Germinal center (tissue), 1 donor: ENCODE results near the gene SHISAL2A.

Experiments used
- DNase-seq: peaks from one replicate; pipeline ENCODE4 v3.0.0; 2012; ENCODE audit warnings: mixed read lengths, low spot score

SHISAL2A gene

DNA sequence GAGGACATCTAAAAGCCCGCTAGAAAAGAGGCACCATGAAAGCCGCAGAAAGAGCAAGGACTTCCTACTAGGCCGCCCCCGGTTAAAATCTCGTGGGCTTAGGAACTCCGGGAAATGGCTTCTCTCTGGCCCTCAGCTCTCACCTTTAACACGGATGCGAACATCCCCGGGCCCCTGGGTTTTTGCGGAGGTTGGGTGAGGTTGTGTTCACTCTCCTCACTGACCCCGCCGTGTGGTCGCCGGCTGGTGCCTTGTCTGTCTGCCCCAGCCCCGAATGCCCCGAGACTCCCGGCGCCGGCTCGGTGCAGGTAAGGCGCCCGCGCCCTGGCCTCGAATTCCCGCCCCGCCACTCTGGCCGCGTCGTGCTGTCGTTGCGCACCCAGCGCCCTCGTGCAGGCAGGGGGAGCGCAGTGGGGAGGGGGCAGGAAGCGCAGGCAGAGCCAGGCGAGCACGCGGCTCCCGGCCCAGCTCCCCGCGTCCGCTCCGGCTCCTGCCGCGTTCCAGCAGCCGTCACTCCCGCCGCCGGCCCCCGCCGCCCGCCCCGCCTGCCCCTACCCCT lies at the start of gene SHISAL2A:
TSS of gene SHISAL2A (plus strand) at position 437 of the 559 bp plus-strand sequence. CDS start 326 bp downstream, outside the sequence.
- DNase-seq, result peak; percentile 62

DNA sequence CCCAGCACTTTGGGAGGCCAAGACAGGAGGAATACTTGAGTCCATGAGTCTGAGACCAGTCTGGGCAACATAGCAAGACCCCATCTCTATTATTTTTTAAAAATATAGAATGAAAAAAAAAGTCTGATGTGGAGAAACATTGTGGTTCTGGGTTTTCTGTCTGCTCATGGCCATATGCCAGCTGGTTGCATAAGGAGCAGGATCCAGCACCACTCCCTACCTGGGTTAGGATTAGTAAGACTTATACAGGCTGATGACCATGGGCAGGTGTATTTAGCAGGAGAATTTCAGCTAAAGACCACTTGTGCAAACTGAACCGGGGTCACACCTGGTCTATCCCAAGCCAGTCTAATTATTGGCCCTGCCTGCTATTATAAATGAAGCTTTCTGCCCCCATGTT lies 47.5 kb upstream of the SHISAL2A start:
- no peak for DNase-seq

DNA sequence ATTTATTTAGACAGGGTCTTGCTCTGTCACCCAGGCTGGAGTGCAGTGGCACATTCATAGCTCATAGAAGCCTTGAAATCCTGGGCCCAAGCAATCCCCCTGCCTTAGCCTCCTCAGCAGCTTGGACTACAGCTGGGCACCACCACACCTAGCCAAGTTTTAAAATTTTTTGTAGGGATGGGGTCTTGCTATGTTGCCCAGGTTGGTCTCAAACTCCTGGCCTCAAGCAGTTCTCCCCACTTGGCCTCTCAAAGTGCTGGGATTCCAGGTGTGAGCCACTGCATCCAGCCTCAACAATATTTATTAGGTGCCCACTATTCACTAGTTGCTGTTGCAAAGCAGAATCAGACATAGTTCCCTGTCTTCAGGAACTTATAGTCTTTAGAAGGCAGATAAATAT lies 44.9 kb upstream of the SHISAL2A start:
- DNase-seq, result no peak

DNA sequence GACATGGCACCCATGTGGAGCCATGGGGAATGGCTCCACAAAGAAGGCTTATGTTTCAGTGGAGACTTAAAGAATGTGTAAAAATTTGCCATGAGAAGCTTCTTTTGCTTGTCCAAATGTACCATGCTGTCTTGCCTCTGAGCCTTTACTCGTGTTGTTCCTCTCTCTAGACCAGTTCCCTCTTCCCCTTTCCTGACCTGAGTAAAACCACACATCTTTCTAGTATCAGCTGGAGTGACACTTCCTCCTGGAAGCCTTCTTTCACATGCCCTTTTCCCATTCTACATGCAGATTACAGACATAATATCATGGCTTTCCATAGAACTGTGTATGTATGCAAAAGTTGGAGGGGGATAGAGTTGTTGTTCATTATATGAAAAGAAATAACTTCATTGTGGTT lies 44.4 kb upstream of the SHISAL2A start:
- no peak for DNase-seq

DNA sequence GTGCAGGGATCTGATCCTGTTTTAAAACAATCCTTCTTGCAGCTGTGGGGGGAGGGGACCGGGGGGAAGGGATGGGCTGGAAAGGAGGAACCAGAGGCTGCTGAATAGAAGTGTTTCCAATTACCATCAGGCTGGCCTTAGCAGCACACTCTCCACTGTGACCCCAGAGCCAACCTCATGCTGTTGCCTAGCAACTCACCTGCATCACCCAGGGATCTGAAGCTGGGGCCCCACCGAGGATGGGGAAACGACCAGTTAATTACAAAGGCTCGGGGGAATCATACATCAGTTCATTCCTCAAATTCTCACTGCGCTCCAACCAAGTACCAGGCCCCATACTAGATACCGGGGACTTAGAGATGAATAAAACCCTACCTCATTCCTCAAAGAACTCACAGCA lies 42.7 kb upstream of the SHISAL2A start:
- no peak for DNase-seq

DNA sequence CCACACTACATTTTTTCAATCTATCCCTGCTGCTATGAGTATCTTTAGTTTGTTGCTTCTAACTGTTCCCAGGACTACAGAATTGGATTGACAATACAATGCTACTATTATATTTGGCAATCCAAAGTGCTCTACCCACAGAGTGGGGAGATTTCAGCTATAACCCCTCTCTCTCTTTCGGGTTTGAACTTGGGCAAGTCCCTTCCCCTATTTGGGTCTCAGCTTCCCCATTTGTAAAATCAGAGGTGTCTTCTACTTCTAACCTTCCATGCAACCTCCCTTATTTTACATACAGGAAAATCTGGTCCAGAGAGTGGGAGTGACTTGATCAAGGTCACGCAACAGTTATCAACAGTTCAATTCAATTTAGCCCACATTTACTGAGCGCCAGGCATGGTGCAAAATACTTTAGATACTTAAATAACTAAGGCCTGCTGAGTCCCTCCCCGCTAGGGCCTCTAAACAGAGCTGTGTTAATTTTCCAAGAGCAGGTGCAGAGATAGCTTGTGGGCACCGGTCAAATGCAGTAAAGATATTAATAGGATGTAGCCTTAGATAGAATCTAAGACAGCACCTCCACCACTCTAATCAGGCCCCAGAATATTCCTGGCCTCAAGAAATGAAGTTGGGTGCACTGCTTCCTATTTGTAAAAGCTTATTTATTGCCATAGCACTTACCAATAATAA lies 40.2 kb upstream of the SHISAL2A start:
- DNase-seq, result peak; percentile 60

DNA sequence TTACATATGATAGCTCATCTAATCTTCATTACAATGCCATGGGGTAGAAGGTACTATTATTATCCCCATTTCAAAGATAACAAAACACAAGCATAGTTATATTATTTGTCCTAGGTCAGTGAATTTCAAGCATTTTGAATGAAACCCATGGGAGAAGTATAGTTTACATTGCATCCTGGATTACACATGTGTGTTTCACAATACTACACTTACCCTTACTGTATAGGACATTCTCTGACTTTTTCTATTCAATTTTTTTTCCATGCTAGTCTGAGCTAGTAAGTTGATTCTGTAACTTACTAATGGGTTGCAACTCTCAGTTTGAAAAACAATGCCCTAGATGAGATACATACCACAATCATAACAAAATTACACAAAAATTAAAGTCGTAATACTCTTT lies 39.5 kb upstream of the SHISAL2A start:
- no peak for DNase-seq

DNA sequence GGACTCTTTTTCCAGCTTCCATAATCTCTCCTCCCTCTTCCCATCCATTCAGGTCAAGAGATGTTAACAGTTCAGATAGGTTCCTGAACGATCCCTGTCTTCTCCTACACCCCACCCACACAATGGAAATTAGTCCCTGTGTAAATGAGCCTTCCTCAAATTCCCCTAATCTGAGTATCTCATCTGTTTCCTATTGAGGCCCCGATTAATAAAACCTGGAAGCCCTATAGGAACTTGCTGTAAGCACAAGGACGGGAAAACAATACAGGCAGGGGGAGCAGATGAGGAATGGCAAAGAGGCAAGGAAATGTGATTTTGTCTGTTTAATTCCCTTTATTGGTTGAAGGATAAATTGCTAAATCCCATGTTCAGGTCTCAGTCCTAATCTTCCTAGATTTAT lies 37.9 kb upstream of the SHISAL2A start:
- no peak for DNase-seq

DNA sequence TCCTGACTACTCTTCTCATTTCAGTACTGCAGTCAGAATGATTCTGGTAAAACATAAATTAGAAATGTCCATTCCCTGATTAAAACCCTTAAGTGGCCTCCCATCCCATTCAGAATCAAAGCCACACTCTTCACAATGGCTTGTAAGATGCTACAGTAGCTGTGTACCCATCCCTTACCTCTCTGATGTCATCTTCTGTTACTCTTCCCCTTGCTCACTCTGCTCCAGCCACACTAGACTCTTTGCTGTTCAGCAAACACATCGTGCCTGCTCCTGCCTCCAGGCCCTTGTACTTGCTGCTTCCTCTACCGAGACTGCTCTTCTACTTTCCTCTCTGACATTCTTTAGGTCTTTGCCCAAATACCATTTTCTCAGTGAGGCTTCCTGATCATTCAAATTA lies 35.1 kb upstream of the SHISAL2A start:
- DNase-seq, result no peak

DNA sequence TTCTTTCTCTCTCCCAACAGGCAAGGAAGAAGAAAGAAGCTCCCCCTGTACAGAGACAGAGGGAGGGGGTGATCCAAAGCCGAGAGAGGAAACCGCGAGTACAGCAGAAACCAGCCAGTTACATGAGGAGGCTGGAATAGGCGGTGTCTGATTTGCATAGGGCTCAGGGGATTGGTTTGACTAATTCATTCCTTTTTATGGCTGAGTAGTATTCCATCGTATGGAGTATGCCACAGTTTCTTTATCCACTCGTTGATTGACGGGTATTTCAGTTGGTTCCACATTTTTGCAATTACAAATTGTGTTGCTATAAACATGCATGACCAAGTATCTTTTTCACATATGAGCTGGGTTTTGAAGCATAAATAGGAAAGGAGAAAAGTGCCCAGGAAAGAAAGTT lies 34.2 kb upstream of the SHISAL2A start:
- DNase-seq, result no peak

DNA sequence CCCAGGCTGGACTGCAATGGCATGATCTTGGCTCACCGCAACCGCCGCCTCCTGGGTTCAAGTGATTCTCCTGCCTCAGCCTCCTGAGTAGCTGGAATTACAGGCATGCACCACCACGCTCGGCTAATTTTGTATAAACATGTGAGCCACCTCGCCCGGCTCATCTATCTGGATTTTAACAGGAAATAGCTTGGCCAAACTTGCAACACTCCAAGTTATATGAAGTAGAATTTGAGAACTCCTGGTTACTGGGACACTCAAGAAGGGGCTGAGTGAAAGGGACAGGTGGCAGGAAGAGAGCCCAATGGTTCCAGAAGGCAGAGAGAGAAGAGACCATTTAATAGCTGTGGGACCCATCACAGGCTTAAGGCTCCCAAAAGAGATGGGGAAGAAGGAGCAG lies 33.7 kb upstream of the SHISAL2A start:
- no peak for DNase-seq

DNA sequence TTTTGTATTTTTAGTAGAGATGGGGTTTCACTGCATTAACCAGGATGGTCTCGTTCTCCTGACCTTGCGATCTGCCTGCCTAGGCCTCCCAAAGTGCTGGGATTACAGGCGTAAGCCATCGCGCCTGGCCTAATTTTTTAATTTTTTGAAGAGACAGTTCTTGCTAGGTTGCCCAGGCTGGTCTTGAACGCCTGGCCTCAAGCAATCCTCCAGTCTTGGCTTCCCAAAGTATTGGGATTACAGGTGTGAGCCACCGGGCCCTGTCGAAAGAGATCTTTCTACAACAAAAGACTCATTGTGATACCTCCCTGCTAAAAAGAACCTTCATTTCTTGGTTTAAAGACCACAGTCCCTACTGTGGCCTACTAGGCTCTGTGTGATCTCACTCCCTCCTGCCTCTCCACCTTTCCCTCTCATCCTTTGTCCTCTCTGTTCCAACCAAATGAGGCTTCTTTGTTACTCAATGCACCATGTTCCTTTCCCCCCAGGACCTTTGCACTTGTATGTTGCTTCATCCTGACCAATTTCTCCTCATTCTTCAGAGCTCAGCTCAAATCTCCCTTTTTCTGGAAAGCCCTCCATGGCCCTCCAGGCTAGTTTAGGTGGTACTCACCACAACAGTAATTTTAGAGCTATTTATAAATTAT lies 32.3 kb upstream of the SHISAL2A start:
- DNase-seq, result no peak

DNA sequence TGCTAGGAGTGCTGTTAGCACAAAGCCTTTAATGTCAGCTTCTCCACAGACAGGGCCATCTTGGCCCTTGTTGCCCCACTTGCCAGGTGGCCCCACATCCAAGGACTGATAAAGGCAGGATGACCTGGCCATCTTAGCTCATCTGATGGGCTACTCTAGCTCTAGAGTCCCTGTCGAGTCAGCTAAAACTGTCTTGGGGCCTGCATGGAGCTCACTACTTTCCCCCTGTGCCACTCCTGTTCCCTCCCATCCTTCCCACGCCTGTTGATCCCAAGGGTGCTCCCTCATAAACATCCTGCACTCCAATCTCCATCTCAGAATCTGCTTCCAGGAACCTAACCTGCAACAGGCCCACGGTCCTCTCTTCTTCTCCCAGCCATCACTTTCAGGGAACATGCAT lies 31.4 kb upstream of the SHISAL2A start:
- DNase-seq, result no peak

DNA sequence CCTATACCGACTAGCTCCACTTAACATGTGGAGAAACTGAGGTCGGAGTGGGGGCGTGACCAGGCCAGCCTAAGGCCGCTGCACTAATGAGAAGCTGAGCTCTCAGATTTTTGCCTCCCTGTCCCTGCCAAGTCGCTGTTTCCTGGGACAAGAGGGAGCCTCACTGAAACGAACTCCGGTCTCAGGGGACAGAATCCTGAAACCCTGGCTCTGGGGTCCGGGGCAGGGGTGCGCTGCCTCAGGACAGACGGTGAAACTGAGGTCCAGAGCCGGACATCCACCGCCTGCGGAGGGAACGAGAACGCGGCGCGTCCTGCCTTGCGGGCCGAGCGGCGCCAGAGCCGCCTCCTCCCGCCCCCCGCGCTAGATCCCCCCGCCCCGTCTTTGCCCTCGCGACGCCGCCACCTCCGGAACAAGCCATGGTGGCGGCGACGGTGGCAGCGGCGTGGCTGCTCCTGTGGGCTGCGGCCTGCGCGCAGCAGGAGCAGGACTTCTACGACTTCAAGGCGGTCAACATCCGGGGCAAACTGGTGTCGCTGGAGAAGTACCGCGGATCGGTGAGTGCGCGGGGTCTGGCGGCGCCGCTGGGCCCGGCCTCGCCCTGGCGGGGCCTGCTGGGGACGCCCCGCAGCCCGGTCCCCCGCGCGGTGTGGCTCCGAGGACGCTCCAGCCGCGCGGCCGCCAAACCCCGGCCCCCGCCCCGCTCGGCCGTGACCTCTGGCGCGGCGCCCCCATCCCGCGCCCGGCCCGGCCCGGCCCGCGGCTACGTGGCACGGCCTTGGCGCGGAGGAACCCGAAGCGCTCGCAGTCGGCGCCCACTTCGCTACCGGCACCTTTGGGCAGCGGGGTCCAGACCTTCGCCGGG lies 30.7 kb upstream of the SHISAL2A start, which contains the start of gene GPX7:
TSS of gene GPX7 (plus strand) at position 381 of the 865 bp plus-strand sequence. CDS start at position 420, 39 bp downstream.
- DNase-seq, result peak; percentile 79

DNA sequence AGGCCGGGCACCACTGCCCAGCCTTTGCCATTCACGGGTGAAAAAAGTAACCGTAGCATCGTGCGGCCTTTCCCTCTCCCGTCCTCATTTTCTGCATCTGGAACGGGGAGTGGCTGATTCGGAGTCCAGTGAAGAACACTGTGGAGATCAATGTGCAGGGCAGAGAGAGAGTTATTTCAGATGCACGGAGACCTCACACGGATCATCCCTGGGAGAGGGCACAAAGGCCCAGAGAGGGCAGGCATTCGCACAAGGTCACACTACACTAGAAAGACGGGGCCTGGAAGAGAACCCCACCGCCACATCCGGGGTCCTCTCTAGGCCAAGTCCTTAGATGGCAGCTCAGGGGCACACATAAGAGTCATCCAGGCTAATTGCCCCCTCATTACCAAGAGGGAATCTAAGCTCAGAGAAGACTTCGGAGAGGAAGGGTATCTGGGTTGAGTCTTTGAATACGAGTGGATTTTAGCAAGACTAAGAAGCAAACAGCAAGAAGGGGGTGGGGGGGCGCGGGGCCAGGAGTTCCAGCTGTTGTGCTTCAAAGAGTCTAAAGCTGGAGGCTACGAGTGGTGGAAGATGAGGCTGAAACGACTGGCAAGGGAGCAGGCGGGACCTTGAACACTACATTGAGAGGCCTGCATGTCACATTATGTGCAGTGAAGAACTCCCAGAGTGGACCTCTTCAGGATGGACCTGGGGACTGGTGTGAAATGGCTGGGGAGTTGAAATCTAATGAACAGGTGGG lies 29.9 kb upstream of the SHISAL2A start:
- peak; percentile 13 for DNase-seq

DNA sequence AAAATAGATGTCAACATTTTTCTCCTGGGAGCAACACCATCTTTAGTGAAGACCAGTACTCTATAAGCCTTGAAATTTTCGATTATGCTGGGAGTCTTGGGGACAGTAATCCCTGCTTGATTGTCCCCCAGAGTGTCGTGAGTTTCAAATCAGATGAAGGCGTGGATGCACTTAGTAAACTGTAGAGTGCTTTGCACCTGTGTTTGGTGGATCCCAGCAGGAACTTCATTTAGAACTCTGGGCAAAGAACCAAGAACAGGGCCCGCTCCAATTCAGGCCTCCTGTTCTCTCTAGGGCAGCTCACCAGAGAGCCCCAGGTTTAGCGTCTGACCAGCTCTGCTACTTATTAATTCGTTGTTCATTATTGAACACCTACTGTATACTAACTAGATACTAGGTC lies 29.3 kb upstream of the SHISAL2A start:
- no peak for DNase-seq

DNA sequence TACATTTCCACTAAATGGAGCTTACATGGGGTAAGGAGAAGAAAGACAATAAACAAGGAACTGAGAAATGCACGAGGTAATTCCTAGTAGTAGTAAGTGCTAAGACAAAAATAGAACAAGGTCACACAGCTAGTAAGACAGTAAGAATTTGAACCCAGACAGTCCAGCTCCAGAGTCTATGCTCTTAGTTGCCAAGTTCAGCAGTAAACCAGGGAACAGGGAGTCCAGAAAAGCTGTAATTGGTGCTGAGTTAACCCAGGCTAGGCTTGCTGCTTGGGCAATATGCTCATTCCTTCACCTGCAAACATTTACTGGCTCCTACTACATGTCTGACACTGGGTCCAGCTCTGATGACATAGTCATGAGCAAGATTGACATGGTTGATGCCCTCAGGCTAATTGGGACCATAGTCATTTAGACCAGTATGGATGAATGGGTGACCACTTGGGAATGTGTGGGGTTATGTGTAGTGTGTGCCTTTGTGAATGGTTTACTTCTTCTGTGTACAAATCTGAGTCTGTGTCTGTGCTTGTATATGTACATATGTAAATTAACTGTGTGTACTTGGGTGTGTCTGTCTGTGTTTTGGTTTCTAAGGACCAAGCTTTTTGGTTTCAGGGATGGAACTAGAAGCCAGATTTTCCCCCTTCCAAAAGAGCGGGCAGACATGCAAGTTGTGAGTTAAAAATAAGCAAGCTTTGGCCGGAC lies 28.8 kb upstream of the SHISAL2A start:
- no peak for DNase-seq

DNA sequence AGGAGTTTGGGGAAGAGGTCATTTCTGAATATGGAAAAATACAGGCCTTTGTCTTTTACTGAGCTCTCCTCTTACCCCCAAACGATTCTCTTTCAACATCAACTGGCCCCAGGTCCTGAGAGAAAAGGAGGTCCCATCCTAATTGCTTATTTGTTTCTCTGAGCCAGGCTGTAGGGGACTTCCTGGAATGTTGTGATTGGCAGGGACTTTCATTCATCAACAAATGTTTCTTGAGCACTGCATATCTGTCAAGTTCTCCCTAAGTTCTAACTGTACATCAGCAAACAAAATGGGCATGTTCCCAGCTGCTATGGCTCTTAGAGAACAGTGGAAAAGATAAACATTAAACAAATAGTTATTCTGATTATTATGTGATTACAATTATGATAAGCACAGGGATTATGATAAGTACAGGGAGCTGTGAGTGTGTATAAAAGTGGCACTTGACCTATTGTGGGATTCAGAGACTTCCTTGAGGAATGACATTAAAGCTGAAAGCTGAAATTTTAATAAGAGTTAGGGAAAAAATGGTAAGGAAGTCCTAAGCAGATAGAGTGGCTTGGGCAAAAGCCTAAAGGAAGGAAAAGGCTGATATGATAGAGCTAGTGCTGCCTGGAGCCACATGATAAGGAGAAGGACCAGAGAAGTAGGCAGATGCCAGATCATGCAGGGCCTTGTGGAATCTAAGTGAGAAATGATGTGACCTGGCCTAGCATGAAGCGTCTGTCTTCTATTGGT lies 19.2 kb upstream of the SHISAL2A start:
- no peak for DNase-seq

DNA sequence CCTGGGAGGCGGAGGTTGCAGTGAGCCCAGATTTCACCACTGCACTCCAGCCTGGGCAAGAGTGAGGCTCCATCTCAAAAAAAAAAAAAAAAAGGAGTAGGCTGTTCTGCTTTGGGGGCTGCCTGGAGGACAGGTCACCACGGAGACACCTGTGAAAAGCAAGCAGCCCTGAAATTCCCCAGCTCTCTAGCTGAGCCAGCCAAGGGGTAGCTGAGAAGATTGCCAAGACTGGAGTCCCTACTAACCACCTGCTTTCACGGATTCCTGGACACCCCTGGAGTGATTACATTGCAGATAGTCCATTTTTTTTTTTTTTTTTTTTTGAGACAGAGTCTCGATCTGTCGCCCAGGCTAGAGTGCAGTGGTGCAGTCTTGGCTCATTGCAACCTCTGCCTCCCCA lies 18.3 kb upstream of the SHISAL2A start:
- DNase-seq, result no peak

DNA sequence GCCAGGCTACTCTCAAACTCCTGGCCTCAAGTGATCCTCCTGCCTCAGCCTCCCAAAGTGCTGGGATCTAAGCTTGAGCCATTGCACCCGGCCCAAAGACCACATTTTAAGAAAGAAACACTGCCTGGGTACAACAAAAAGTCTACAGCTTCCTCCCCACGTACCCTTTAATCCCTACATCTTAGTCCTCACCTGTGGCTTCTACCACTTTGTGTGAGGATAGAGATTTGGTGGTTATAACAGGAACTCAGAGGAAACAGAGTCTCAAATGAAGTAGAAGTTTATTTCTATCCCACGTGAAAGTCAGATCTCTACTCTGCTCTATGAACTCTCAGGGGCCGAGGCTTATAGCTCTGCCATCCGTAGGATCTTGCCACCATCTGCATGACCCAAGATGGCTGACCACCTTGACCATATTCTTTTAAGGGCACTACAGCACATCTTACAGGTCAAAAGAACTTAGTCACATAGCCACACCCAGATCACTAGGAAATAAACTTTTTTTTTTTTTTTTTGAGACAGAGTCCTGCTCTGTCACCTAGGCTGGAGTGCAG lies 17.4 kb upstream of the SHISAL2A start:
- DNase-seq, result no peak
